AG09309 (cell line): Measurements from ENCODE around the gene IGF2R.

ENCODE experiments used
- DNase-seq: peaks from one replicate; pipeline ENCODE4 v3.0.0-alpha.2; 2010; ENCODE audit warnings: low read depth
- H3K4me3 ChIP-seq: 2 replicates; pipeline ENCODE4 v1.5.1; 2011; ENCODE audit warnings: mild to moderate bottlenecking, low read depth, low read length, moderate library complexity; ENCODE audit not compliant: control insufficient read depth
- TF ChIP-seq, protein P1 (sequence below): IDR thresholded peaks from 2 replicates; pipeline ENCODE4 v1.5.1; 2011; ENCODE audit warnings: mild to moderate bottlenecking, low read depth, low read length, inconsistent platforms; ENCODE audit not compliant: insufficient read depth, control insufficient read depth; ENCODE audit errors: missing control alignments

IGF2R gene

DNA sequence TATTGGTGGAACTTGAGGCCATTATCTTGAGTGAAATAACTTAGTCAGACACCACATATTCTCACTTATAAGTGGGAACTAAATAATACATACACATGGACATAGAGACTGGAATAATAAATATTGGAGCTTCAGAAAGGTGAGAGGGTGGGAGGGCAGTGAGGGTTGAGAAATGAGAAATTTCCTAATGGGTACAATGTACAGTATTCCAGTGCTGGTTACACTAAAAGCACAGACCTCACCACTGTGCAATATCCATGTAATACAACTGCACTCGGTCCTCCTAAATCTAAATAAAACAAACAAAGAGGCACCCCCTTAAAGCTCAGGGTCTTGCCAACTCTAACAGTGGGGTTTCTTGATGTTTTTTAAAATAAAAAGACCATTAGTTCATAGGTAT is 53.2 kb downstream of the IGF2R start:
- DNase-seq: no peak
- TF ChIP-seq, protein P1, sequence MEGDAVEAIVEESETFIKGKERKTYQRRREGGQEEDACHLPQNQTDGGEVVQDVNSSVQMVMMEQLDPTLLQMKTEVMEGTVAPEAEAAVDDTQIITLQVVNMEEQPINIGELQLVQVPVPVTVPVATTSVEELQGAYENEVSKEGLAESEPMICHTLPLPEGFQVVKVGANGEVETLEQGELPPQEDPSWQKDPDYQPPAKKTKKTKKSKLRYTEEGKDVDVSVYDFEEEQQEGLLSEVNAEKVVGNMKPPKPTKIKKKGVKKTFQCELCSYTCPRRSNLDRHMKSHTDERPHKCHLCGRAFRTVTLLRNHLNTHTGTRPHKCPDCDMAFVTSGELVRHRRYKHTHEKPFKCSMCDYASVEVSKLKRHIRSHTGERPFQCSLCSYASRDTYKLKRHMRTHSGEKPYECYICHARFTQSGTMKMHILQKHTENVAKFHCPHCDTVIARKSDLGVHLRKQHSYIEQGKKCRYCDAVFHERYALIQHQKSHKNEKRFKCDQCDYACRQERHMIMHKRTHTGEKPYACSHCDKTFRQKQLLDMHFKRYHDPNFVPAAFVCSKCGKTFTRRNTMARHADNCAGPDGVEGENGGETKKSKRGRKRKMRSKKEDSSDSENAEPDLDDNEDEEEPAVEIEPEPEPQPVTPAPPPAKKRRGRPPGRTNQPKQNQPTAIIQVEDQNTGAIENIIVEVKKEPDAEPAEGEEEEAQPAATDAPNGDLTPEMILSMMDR: no peak
- no peak overlapping the region for H3K4me3 ChIP-seq

DNA sequence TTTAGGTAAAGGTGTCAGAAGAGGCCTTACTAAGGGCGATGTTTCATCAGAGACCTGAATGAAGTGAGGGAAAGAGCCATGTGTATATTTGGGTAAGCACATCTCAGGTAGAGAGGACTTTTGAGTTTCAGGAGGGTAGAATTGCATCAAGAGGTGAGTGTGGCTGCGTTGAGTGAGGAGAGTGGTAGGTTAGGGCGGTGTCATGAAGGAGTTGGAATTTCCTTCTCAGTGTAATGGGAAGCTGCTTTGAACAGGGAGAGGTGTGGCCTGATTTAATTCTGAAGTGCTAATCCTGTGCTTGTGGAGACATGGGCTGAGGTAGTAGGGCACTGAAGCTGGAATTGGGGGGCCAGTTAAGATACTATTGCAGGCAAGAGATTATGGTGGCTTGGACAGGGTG is 53.9 kb downstream of the IGF2R start:
- no peak for DNase-seq
- no peak overlapping the region for H3K4me3 ChIP-seq
- TF ChIP-seq, protein P1: no peak

DNA sequence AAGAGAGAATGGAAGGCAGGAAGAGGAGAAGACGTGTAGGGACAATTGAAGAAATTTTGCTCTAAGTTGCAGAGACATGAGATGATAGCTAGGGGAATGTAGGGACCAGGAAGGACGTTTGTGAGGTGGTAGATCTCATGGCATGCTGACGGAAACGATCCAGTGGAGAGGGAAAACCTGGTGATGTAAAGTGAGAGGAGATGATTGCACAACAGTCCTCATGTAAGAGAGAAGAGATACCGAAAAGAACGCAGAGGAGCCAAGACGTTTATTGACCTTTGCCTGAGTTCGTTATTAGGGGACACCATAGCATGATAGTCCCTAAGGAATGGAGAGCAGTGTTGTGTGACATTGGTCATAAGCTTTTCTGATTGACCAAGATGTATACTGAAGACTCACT is 55.3 kb downstream of the IGF2R start:
- DNase-seq: no peak
- TF ChIP-seq, protein P1: no peak
- H3K4me3 ChIP-seq: no peak overlapping the region

DNA sequence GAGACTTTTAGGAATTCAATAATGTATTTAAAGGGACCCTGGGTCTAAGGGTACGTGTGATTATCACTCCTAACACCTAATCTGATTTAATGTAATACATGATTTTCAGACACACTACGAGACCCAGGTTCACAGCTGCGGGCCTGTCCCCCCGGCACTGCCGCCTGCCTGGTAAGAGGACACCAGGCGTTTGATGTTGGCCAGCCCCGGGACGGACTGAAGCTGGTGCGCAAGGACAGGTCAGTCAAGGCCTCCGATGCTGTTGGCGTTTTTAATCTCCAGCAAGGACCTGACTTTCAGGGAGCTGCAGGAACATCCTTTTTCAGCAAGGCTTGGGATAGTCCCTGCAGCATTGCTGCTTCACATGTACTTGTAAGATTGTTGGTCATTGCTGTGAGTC is 58.2 kb downstream of the IGF2R start:
- DNase-seq: no peak
- TF ChIP-seq, protein P1: no peak
- no peak overlapping the region for H3K4me3 ChIP-seq

DNA sequence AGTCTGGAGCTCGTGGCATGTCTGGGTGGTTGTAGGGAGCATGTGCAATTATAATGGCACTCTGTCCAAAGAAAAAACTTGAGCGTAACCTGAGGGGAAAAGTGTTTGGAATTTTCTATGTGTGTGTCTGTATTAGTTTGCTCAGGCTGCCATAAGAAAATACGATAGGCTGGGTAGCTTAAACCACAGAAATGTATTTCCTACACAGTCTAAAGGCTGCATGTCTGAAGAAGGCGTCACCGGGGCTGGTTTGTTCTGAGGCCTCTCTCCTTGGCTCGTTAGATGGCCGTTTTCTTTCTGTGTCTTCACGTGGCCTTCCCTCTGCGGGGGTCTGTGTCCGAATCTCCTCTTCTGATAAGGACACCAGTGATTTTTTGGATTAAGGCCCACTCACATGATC is 59.0 kb downstream of the IGF2R start:
- H3K4me3 ChIP-seq: no peak overlapping the region
- TF ChIP-seq, protein P1: no peak
- DNase-seq: no peak

DNA sequence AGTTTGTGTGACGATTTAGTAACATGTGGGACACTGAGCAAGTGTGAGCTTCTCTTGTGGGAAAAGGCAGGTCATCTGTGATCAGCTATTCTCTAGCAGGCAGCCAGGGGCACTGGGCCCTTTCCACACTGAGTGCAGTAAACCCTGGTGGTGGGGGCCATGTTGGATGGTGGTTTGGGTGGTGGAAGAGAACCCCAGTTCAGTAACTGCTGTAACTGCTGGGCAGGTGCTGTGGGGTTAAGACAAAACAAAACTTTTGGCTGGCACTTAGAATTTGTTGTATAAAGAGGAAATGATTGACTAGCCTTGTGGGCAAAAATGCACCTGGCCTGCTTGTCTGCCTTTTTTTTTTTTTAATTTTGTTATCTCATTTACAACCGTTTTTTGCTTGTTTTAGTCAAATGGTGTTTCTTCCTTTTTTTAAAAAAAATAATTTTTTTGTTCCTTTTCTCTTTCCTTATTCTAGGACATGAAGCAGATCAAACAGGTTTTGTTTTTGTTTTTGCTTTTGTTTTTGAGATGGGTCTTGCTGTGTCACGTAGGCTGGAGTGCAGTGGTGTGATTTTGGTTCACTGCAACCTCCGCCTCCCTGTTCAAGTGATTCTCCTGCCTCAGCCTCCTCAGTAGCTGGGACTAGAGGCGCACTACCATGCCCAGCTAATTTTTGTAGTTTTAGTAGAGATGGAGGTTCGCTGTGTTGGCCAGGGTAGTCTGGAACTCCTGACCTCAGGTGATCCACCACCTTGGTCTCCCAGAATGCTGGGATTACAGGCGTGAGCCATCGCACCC is 59.8 kb downstream of the IGF2R start:
- DNase-seq: no peak
- TF ChIP-seq, protein P1: no peak
- H3K4me3 ChIP-seq: no peak overlapping the region
